Prostate gland (tissue), 2 donors: Measurements from ENCODE around the gene KANSL3. TPM values are rescaled to one million over a fixed set of nuclear protein-coding genes. Genes with fewer than 3 reads are reported as not detected.
A peak's percentile ranks its signal among the peaks of the same experiment; 100 is the strongest.

Source experiments
- DNase-seq: peaks from one replicate; pipeline ENCODE4 v3.0.0-alpha.2; 2019; ENCODE audit warnings: low spot score
- H3K27ac ChIP-seq, 2 donors: fragments of 200-600 bp; sonication (generic); 2 replicates each; pipeline ENCODE4 v1.5.1; 2017 to 2019
- H3K27me3 ChIP-seq: fragments of 200-600 bp; sonication (generic); replicated peaks from 2 replicates; pipeline ENCODE4 v1.5.1; 2019; ENCODE audit not compliant: insufficient read depth
- H3K36me3 ChIP-seq, 2 donors: fragments of 200-600 bp; sonication (generic); 1 replicate in 1 of 2; 2 replicates in 1 of 2; pipeline versions ENCODE4 v1.5.1 to v1.8.1; 2017 to 2019
- H3K4me1 ChIP-seq: fragments of 200-600 bp; sonication (generic); replicated peaks from 2 replicates; pipeline ENCODE4 v1.5.1; 2019
- H3K4me3 ChIP-seq, 2 donors: fragments of 200-600 bp; sonication (generic); 2 replicates each; pipeline ENCODE4 v1.5.1; 2017 to 2019
- H3K9me3 ChIP-seq: fragments of 200-600 bp; sonication (generic); 2 replicates; pipeline ENCODE4 v1.5.1; 2017
- POLR2A ChIP-seq: fragments of 450-650 bp; IDR thresholded peaks from one replicate; pipeline ENCODE4 v1.6.1; 2016; ENCODE audit warnings: antibody characterized with exemption, mild to moderate bottlenecking
- POLR2AphosphoS5 ChIP-seq: sonication (generic); formaldehyde crosslinking; IDR thresholded peaks from one replicate; pipeline ENCODE4 v1.6.1; 2017; ENCODE audit warnings: antibody characterized with exemption
- WGBS: methylation state at CpG from one replicate; pipeline ENCODE4 v1.1.5; 2018; 5-methylcytosine and 5-hydroxymethylcytosine counted together
- intact Hi-C: fragments of 100-400 bp; cut with DNase I; formaldehyde crosslinking; loops from one replicate; pipeline ENCODE4 v1.14.2; 2022
- total RNA-seq, 2 donors: library from RNA; depleted of rRNA; stranded (reverse); fragments of >200 nt; gene quantifications; one replicate each; pipeline ENCODE4 v1.1.0, GENCODE V29; 2016
- TF ChIP-seq, protein P1 (sequence below), 4 experiments: fragments of 200-600 bp in 2 of 4; fragments of 450-650 bp in 2 of 4; sonication (generic) in 2 of 4; IDR thresholded peaks; 1 replicate in 3 of 4; 2 replicates in 1 of 4; pipeline ENCODE4 v1.5.1; 2016 to 2019; ENCODE audit warnings: antibody characterized with exemption in 4 of 4, mild to moderate bottlenecking in 2 of 4, moderate library complexity in 2 of 4

Gene KANSL3
- total RNA-seq, 2 donors from 2014 or later: 41.3 to 70.0 TPM

DNA sequence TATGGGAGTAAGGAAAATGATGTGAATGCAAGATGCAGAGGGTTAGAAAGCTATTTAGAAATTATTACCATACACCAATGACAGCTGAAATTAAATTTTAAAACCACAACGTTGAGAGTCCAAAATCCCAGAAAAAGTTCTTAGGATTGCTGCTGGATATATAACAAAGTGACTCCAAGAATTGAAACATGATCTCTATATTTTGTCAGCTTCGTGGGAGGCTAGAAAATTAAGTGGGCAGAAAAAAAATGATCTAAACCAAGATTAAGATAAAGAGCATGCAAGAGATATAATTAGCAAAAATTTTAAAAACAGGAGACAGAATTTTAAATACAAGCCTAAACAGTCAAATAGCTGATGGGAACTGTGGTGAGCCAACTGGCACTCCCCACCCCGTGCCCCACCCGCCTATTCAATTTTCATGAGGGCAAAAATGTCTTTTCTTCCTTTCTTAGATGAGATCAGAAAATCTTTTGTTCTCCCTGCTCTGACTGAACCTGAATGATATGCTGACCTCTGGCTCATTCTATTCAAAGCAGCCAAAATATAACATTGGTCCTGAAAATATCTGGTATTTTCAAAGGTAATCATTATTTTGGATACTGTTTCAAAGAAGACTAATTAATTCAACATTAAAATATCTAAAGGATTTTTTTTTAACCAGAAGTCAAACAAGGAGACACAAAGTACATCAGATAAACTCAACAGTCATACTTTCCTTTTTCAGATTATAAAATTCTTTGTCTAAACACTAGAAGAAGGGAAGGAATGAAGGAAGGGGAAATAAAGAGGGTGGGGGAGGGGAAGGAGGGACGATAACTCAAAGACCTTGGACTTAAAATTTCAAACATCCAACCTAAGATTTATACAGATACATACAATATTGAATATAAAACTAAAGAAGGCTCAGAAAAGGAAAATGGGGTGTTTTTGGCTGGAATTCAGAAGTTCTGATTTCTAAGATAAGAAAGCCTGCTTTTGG is 12.2 kb downstream of the KANSL3 start:
- 11% methylated on average over 5 of the region's 5 CpGs for WGBS
- Histone ChIP-seq H3K27ac (peak overlapping the region; percentile 6 to 41), H3K4me1 (no peaks in the 10 kb centered on the region), H3K36me3 (peaks cover 0 to 5% of the 10 kb centered on the region in 2 donors), H3K4me3 (no peak overlapping the region), H3K9me3 (no peaks in the 10 kb centered on the region), H3K27me3 (no peaks in the 10 kb centered on the region)
- intact Hi-C loops: no loop called here
- TF ChIP-seq, protein P1, sequence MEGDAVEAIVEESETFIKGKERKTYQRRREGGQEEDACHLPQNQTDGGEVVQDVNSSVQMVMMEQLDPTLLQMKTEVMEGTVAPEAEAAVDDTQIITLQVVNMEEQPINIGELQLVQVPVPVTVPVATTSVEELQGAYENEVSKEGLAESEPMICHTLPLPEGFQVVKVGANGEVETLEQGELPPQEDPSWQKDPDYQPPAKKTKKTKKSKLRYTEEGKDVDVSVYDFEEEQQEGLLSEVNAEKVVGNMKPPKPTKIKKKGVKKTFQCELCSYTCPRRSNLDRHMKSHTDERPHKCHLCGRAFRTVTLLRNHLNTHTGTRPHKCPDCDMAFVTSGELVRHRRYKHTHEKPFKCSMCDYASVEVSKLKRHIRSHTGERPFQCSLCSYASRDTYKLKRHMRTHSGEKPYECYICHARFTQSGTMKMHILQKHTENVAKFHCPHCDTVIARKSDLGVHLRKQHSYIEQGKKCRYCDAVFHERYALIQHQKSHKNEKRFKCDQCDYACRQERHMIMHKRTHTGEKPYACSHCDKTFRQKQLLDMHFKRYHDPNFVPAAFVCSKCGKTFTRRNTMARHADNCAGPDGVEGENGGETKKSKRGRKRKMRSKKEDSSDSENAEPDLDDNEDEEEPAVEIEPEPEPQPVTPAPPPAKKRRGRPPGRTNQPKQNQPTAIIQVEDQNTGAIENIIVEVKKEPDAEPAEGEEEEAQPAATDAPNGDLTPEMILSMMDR (IDR thresholded peaks at IDR 0.05): no peak
- TF ChIP-seq POLR2AphosphoS5: no peak
- DNase-seq: no peak

DNA sequence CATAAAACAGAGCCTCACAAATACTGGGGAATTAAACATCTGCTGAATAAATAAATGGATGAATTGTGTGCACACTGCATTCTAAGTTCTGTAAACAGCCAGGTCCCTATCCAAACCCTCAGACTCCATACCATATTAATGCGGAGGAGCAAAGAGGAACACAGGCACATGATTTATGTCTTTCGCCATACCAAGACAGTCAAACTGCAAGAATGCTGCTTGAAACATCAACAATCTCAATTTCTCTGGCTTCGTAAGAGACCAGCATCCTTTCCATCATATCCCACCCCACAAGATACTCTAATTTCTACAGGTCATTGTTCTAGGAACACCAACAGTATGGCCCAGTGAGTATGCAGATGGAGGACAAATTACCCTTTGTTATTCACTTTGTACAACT is 15.0 kb downstream of the KANSL3 start:
- H3K4me1 ChIP-seq: no peaks in the 10 kb centered on the region
- H3K27ac ChIP-seq: no peak overlapping the region
- H3K4me3 ChIP-seq: no peak overlapping the region
- intact Hi-C loops: no loop called here
- no peaks in the 10 kb centered on the region for H3K27me3 ChIP-seq
- H3K36me3 ChIP-seq: peaks cover 5 to 11% of the 10 kb centered on the region in 2 donors
- no peak for DNase-seq
- WGBS: 78% methylated on average over 3 of the region's 3 CpGs
- TF ChIP-seq POLR2AphosphoS5: no peak
- TF ChIP-seq POLR2A: no peak
- TF ChIP-seq, protein P1 (IDR thresholded peaks at IDR 0.05): no peak
- no peaks in the 10 kb centered on the region for H3K9me3 ChIP-seq

DNA sequence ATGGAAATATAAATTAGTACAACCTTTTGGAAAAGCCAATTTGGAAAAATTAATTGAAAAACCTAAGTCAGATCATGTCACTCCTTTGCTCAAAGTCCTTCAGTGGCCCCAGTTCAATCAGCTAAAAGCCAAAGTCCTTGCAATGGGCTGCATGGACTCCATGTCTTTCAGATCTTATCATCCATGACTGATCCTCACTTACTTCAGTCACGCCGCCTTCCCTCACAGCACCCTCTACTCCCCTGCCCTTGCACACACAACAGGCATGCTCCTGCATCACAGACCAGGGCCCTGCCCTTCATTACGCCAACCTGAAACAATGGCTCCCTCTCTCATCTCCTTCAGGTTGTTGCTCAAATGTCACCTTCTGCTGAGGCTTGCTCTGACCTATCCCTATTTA is 15.6 kb downstream of the KANSL3 start:
- DNase-seq: no peak
- H3K36me3 ChIP-seq: peaks cover 5 to 11% of the 10 kb centered on the region in 2 donors
- H3K9me3 ChIP-seq: no peaks in the 10 kb centered on the region
- no peaks in the 10 kb centered on the region for H3K27me3 ChIP-seq
- 92% methylated on average over 3 of the region's 3 CpGs for WGBS
- no peak overlapping the region for H3K27ac ChIP-seq
- H3K4me1 ChIP-seq: no peaks in the 10 kb centered on the region
- TF ChIP-seq POLR2A (no peak), POLR2AphosphoS5 (no peak)
- TF ChIP-seq, protein P1 (IDR thresholded peaks at IDR 0.05): no peak
- H3K4me3 ChIP-seq: no peak overlapping the region
- intact Hi-C loops: no loop called here

DNA sequence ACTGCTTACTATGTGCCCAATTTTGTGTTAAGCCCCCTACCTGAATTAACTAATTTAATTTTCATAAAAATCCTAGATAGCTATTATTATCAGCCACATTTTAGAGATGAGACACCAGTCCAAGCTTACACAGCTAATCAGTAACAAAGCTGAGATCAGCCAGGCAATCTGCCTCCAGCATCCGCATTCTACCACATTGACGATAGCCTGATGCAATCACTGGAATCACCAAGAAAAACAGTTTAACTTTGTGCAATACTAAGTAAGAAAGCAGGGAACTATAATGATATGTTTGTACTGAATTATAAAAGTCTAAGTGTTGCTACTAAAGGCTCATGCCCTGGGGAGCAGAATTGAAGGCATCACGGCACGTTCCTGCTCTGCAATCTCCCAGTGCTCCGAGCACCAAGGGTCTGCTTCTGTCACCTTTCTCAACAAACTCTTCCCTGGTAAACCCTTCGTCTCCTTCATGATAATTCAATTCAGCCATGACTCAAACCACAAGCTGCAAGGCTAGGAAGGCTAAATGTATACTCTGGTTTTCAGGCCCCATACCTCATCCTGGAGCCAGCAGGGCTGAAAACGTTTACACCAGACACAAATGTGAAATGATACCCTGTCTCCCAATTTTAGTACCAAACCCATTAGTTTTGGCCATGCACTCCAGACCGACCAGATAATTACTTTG is 19.4 kb downstream of the KANSL3 start:
- no peaks in the 10 kb centered on the region for H3K9me3 ChIP-seq
- no peak for DNase-seq
- no peaks in the 10 kb centered on the region for H3K27me3 ChIP-seq
- no peaks in the 10 kb centered on the region for H3K4me1 ChIP-seq
- intact Hi-C loops: no loop called here
- no peak overlapping the region for H3K27ac ChIP-seq
- H3K36me3 ChIP-seq: peaks cover 5 to 12% of the 10 kb centered on the region in 2 donors
- TF ChIP-seq POLR2A (no peak), POLR2AphosphoS5 (no peak)
- TF ChIP-seq, protein P1 (IDR thresholded peaks at IDR 0.05): no peak
- H3K4me3 ChIP-seq: no peak overlapping the region
- 82% methylated on average over 8 of the region's 8 CpGs for WGBS
